HG02678 (cell line): ENCODE data around the gene UGT3A2.
"Not testable (repeated sequence)": the region's sequence is repeated elsewhere in the genome, so short reads cannot be mapped to it uniquely, and the experiment has no call there.

Source experiments
- ATAC-seq: cut with Tn5 transposase; IDR thresholded peaks from one replicate; pipeline ENCODE4 v1.9.1; 2021; ENCODE audit warnings: mild to moderate bottlenecking, moderate library complexity; ENCODE audit not compliant: unreplicated experiment

The UGT3A2 gene

GRCh38 chr5:36054647-36055046 is 12.0 kb downstream of the UGT3A2 start:
- ATAC-seq, result no peak

GRCh38 chr5:36052538-36052937 is 14.1 kb downstream of the UGT3A2 start:
- ATAC-seq, result no peak

GRCh38 chr5:36049949-36050348 is 16.7 kb downstream of the UGT3A2 start:
- no peak for ATAC-seq

- ATAC-seq, result no peak
Observed at GRCh38 chr5:36047384-36048160, 19.1 kb downstream of the UGT3A2 start.

- no peak for ATAC-seq
Observed at GRCh38 chr5:36045895-36046294, 20.8 kb downstream of the UGT3A2 start.

- no peak for ATAC-seq
Observed at GRCh38 chr5:36041537-36041845, 25.2 kb downstream of the UGT3A2 start.

GRCh38 chr5:36040651-36041536 is 25.8 kb downstream of the UGT3A2 start:
- ATAC-seq, result no peak

- ATAC-seq, result no peak
Observed at GRCh38 chr5:36035696-36036095, 31.0 kb downstream of the UGT3A2 start.

GRCh38 chr5:36034536-36035134 is 32.0 kb downstream of the UGT3A2 start:
- not testable (repeated sequence) for ATAC-seq

- ATAC-seq, result no peak
Observed at GRCh38 chr5:36033486-36033885, 33.2 kb downstream of the UGT3A2 start.

GRCh38 chr5:36033047-36033446 is 33.6 kb downstream of the UGT3A2 start:
- no peak for ATAC-seq

GRCh38 chr5:36031223-36031622 is 35.5 kb downstream of the UGT3A2 start:
- no peak for ATAC-seq

- ATAC-seq, result no peak
Observed at GRCh38 chr5:36029914-36030313, 36.8 kb downstream of the UGT3A2 start.

- no peak for ATAC-seq
Observed at GRCh38 chr5:36028816-36029465, 37.7 kb downstream of the UGT3A2 start.

GRCh38 chr5:36027711-36028110 is 39.0 kb downstream of the UGT3A2 start:
- no peak for ATAC-seq

- ATAC-seq, result no peak
Observed at GRCh38 chr5:36026706-36027465, 39.8 kb downstream of the UGT3A2 start.

GRCh38 chr5:36022246-36022645 is 44.4 kb downstream of the UGT3A2 start:
- not testable (repeated sequence) for ATAC-seq

- not testable (repeated sequence) for ATAC-seq
Observed at GRCh38 chr5:36019584-36019983, 47.1 kb downstream of the UGT3A2 start.

- ATAC-seq, result no peak
Observed at GRCh38 chr5:36017622-36018021, 49.1 kb downstream of the UGT3A2 start.

GRCh38 chr5:36017004-36017403 is 49.7 kb downstream of the UGT3A2 start:
- no peak for ATAC-seq
